Jurkat, Clone E6-1 (cell line): ENCODE results near the gene SCAPER.
"Not testable (repeated sequence)": the region's sequence is repeated elsewhere in the genome, so short reads cannot be mapped to it uniquely, and the experiment has no call there.

Experiments
- DNase-seq: peaks from one replicate; pipeline ENCODE4 v3.0.0-alpha.2; 2011; ENCODE audit warnings: low read depth, low spot score
- H3K4me3 ChIP-seq: 2 replicates; pipeline ENCODE4 v1.5.1; 2011; ENCODE audit warnings: mild to moderate bottlenecking, low read length, control low read depth, moderate library complexity

Gene SCAPER

DNA sequence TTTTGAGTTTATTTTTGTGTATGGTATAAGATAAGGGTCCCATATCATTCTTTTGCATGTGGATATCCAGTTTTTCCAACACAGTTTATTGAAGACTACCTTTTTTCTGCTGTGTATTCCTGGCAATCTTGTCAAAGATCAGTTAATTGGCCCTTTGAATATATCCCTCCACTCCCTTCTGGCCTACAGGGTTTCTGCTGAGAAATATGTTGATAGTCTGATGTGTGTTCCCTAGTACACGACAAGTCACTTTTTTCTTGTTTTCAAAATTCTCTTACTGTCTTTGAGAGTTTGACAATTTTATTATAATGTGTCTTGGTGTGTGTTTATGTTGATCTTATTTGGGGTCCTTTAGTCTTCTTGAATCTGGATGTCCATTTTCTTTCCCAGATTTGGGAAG is 439.4 kb downstream of the SCAPER start:
- no peak for DNase-seq
- no peak overlapping the region for H3K4me3 ChIP-seq

DNA sequence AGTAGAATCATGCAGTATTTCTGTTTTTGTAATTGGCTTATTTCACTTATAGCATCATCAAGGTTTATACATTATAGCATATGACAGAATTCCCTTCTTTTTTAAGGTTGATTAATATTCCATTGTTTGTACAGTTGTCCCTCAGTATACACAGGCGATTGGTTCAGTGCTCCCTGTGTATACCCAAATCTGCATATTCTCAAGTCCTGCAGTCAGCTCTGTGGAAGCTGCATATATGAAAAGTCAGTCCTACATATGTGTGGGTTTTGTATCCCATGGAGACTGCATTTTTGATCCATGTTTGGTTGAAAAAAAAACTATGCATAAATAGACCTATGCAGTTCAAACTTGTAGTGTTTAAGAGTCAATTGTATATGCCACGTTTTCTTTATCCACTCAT is 440.9 kb downstream of the SCAPER start:
- DNase-seq, result no peak

DNA sequence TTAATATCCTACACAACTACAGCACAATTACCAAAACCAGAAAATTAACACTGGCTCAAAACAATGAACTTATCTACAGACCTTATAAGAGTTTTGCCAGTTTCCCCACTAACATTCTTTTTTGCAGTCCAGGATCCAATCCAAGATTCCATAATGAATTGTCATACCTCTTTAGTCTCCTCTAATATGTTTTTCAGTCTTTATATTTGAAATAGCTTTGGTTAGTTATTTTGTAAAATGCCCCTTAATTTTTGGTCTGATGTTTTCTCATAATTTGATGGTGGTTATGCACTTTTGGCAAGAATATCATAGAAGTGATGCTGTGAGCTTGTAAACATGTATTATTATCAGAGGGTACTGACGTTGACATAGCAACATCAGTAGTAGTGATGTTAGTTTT is 444.3 kb downstream of the SCAPER start:
- no peak for DNase-seq
- H3K4me3 ChIP-seq, result no peak overlapping the region

More for the DNA sequence above, 440.9 kb downstream of the SCAPER start:
- no peak overlapping the region for H3K4me3 ChIP-seq

DNA sequence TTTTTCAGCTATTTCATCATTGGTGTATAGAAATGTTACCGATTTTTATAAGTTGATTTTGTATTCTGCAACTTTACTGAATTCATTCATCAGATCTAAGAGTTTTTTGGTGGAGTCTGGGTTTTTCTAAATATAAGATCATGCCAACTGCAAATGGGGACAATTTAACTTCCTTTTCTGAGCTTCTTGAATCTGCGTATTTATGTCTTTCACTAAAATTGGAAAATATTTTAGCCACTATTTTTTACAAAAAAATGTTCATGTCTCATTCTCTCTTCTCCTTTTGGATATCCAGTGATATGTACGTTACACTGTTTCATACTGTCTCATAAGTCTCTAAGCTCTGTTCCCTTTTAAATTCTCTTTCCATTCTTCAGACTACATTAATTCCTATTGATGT is 444.8 kb downstream of the SCAPER start:
- no peak overlapping the region for H3K4me3 ChIP-seq
- no peak for DNase-seq

DNA sequence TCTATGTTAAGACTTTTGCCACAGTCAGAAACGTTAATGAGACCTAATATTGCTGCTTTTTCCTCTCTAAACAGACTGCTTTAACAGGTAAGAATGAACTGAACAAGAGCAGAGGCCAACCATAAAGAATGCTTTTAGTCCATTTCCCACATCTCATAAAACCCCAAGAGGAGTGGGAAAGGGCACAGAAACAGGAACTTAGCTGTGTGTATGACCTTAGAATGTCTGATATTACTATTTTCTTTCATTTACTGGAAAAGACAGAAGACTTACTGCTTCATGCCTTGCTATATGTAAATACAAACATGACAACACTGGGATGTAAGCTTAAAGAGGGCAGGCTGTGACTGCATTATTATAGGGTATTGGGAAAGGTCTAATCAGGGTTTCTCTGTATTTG is 453.6 kb downstream of the SCAPER start:
- no peak for DNase-seq
- no peak overlapping the region for H3K4me3 ChIP-seq

DNA sequence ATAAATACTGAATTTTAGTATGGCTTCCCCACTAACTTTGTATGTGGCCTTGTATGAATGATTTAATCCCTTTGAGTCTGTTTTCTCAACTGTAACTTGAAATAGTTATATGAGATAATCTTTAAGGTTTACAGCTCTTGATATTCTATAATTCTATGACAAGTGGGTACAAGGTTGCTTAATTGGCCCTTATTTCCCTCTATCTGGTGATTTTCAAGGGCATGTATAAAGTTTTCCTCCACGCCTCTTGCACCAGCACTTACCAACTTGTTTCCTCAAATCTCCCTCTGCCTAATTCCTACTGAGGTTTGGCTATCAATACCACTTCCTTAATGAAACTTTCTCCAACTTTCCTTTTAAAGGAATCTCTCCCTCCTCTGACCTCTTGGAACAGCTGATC is 455.7 kb downstream of the SCAPER start:
- DNase-seq, result no peak

DNA sequence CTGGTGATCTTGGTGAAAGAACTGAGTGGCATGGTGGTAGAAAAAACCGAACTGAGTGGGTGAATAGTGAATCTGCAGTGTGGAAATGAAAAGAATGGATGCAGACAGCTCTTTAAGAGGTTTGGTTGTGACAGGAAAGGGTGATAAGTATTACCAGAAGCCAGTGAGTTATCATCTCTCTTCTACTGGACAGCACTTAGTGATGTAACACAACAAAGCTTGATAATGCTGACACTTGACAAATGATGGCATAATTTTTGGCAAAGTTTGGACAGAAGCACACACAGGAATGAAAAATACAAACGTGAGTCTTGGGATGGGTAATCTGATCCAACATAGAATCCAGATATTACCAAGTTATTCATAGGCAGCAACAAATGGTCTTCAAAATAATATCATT is 456.4 kb downstream of the SCAPER start:
- H3K4me3 ChIP-seq, result no peak overlapping the region
- DNase-seq, result no peak

More for the DNA sequence above, 455.7 kb downstream of the SCAPER start:
- no peak overlapping the region for H3K4me3 ChIP-seq

DNA sequence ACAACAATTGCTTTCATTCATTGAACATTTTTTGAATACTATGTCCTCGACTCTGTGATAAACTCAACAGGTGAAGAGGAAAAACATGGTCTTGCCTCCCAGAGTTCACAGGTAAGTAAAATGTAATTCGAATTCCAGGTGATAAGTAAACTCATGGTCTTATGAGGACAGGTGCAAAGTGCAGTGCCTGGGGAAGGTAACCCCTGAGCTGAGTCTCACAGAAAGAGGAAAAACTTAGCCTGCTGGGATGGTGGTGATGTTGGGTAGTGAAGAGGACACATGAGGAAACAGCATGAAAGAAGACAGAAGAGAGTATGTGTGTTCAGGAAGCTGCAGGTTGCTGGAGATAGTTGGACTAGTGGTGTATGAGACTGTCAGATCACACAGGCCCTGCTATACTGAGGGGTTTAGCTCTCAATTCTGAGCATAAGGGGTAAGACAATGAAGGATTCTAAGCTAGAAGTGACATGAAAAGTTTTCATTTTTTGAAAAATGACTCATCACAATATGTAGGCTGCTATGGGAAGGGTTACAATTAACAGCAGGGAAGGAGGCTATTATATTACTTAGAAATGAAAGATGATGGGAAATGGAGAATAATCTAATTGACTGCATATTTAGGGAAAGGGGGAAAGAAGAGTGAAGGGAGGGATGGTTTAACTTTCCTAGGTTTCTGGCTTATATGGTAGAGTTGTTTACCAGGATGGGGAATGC is 457.3 kb downstream of the SCAPER start:
- no peak overlapping the region for H3K4me3 ChIP-seq
- no peak for DNase-seq

DNA sequence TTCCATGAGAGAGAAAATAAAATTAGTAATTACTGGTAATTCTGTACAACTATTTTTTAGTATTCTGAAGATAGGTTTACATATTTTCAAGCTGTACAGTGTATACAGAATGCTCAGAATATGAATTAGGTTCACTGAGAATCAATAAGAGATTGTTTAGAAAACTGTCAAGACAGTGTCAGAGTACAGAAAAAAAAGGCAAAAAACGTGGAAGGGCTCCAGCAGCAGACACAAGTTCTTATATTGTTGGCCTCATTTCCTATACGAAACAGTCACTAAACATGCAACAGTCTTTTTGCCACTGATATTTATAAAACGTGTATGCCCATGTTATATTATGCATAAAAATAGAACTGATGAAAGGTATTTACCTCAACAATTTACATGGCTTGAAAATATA is 464.7 kb downstream of the SCAPER start:
- DNase-seq, result no peak

DNA sequence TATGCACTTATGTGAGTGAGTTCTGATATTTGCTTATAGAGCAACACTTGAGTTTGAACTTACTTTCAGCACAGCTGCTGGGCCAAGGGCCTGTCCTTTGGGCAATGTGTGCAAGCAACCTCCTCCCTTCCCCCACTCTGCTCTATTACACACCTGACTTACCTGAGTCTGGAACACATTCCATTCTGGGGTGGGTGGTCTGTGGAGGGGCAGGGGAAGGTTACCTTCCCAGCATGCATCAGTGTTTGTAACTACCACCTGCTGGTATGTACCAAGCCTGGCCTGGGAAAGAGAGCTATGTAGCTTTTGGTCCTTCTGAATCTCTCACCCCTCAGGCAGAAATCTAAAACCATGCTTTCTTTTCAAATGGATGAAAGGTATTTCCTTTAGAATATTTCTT is 465.6 kb downstream of the SCAPER start:
- no peak overlapping the region for H3K4me3 ChIP-seq
- no peak for DNase-seq

More for the DNA sequence above, 464.7 kb downstream of the SCAPER start:
- H3K4me3 ChIP-seq, result no peak overlapping the region

DNA sequence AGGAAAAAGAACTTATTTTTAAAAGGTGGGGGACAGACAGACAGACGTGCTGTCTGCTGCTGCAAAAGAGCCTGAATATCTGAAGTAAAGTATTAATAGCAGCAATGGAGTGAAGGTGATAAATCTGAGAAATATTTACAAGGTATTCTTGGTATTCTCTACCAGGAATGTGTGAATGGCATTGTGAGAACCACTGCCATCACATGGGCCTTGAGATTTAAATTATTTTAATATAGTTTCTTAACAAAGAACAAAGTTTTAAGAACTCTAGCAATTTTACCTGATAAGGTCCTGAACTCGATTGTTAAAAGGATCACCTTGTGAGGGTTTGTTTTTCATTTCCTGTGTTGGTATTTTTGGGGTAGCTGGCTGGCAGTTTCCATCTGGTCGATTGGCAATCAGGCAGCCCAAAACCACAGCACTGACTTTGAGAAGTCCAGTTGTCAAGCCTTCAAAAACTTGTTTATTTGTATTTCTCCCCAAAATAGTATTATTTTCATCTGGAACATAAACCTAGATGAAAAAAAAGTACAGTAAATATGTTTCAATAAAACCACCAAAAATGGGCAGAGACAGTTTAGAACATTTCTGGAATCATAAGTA is 471.2 kb downstream of the SCAPER start:
- H3K4me3 ChIP-seq, result no peak overlapping the region
- no peak for DNase-seq

DNA sequence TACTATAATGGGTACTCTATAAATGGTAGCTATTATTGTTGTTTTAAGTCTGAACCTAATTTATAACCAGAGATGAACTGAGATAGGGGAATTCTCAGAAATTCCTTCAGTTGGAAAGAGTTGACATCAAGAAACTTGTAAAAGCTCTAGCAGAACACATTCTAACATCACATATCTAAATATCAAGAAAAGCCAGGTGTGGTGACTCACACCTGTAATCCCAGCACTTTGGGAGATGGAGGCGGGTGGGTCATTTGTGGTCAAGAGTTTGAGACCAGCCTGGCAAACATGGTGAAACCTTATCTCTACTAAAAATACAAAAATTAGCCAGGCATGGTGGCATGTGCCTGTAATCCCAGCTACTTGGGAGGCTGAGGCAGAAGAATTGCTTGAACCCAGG is 472.1 kb downstream of the SCAPER start:
- H3K4me3 ChIP-seq, DNase-seq: not testable (repeated sequence)

DNA sequence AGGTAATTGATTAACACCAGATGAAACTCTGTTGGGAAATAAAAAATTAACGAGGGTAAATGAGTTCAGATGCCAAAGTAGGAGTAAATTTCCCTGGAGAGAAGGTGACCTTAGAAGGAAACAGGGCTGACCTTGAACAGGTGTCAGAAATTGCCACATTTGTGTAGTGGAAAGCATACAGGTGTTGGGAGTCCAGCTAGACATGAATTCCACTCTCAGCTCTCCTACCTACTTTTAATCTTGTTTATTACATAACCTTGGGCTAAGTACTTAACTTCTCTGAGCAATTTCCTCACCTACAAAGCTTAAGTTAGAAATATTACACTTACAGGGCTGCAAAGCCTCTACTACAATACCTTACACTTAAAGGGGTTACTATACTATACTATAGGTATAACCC is 472.5 kb downstream of the SCAPER start:
- H3K4me3 ChIP-seq, result no peak overlapping the region
- DNase-seq, result no peak

DNA sequence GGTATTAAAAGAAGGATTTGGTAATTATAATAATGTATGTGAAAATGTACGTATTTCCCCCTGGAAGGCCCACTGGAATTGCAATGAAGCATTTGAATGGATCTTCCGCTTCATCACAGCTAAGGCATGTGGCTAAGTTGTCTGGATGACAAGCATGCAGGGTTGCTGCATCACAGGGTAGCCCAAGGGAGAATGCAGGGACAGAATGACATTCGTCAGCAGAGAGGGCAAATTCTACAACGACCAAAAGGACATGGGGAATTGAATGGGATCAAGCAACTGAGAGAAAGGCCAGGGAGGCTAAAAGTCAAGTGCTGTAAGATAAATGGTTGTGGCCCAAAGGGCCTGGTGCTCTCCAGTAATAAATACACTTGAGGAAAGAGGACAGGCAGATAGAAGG is 473.2 kb downstream of the SCAPER start:
- DNase-seq, result no peak
- no peak overlapping the region for H3K4me3 ChIP-seq

DNA sequence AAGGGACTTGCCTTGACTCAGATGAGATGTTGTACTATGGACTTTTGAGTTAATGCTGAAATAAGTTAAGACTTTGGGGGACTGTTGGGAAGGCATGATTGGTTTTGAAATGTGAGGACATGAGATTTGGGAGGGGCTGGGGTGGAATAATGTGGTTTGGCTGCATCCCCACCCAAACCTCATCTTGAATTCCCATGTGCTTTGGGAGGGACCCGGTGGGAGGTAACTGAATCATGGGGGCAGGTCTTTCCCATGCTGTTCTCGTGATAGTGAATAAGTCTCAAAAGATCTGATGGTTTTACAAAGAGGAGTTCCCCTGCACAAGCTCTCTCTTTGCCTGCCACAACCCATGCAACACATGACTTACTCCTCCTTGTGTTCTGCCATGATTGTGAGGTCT is 474.4 kb downstream of the SCAPER start:
- not testable (repeated sequence) for DNase-seq, H3K4me3 ChIP-seq

DNA sequence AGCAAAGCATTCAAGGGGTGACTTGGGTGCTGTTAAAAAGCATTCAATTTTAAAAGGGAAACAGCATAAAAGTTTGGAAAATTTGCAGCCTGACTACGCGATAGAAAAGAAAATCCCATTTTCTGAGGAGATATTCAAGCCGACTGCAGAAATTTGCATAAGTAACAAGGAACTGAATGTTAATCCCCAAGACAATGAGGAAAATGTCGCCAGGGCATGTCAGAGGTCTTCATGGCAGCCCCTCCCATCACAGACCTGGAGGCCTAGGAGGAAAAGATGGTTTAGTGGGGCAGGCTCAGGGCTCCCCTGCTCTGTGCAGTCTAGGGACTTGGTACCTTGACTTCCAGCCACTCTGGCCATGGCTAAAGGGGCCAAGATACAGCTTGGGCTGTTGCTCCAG is 475.5 kb downstream of the SCAPER start:
- no peak for DNase-seq
- H3K4me3 ChIP-seq, result no peak overlapping the region

DNA sequence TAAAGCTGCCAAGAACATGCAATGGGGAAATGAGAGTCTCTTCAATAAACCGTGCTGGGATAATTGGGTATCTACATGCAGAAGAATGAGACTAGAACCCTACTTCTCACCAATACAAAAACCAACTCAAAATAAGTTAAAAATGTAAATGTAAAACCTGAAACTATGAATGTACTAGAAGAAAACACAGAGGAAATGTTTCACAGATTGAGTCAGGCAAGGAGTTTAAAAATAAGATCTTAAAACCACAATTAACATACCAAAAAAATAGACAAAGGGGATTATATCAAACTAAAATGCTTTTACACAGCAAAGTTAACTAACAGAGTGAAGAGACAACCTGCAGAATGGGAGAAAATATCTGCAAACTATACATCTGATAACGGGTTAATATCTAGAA is 478.2 kb downstream of the SCAPER start:
- no peak overlapping the region for H3K4me3 ChIP-seq
- no peak for DNase-seq

DNA sequence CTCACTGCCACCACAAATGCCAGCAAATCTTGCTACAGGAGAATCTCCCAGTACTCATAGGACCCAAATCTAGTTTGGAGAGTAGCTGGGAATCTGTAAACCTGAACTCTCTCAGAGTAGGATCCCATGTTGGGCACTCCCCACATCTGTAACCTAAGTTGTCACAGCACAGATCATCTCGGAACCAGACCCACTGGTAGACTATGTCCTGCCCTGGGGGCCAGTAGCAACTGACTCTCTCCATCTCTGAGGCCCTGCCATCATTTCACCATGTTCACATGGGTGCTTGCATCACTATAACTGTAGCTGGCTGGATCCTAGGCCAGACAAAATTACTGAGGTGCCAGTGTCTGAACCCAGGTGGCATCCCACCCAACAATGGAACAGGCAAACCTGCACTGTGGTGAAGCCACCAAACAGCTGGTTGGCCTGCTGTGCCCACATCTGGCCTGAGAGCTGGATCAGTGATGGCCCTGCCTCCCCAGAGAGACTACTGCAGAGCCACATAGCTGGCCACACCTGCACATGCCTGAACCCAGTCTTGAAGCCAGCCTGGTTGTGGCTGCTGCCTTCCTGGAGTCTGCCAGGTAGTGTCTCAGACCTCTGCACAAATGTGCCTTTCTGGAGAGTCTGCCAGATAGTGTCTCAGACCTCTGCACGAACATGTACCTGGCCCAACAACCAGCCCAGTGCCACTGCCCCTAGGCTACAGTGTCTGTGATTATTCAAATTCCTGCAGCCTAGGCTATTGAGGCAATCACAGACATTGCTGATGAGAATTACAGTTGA is 486.6 kb downstream of the SCAPER start:
- no peak overlapping the region for H3K4me3 ChIP-seq
- peak; percentile 18 for DNase-seq

DNA sequence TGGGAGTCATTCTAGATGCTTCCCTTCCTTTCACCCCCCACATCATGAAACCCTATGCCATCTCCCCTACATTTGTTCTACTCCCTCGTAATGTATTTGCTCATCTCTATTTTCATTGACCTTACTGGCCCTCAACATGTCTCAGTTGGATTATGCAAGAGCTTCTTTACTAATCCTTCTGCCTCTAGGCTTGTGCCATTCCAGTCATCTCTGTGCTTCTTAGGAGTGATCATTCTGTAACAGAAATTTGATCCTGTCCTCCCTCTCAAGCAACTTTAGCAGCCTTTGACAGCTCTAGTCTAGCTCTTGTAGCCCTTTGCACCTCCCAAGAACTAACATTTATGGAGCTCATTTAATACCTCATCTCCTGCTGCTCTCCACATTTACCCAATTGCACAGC is 503.9 kb downstream of the SCAPER start:
- no peak overlapping the region for H3K4me3 ChIP-seq
- no peak for DNase-seq

DNA sequence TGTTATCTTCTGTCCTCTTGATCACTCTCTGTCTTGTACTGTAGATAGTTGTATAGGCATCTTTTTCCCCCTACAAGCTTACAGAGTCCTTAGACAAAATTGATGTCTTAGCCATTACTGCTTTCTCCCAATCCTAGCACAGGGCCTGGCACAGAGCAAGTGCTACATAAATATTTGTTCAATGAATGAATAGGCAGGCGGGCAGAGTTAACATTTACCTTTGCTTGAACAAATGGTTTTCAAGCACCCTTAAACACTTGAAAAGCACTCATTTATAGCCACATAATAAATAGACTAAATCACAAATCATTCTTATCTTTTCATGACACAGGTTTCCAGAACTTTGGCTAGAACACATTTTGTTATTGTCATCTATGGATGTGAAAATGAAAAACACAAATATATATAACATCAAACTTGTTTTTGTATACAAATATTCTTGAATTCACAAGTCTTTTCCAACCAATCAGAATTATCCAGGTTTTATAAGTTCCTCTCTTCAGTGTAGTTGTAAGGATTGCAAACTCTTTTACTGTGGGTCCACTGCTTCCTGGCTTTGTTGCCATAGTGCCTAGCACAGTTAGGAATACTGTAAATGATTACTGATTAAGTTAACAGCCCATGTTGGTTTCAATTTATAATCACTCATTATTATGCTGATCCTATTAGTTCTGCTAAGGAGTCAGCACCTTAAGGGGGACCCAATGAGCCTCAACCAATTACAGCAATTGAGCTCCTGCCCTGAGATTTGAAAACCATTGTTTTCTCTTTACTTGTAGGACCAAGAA is 506.6 kb downstream of the SCAPER start:
- H3K4me3 ChIP-seq, result no peak overlapping the region
- no peak for DNase-seq
